Left renal pelvis (tissue), 4 donors: ENCODE data around the gene UGT8. TPM values are rescaled to one million over a fixed set of nuclear protein-coding genes. Genes with fewer than 3 reads are reported as not detected.
"Not testable (repeated sequence)": the region's sequence is repeated elsewhere in the genome, so short reads cannot be mapped to it uniquely, and the experiment has no call there.

ENCODE experiments used
- DNase-seq, 4 donors: peaks; one replicate each; pipeline ENCODE4 v3.0.0-alpha.2; 2013; ENCODE audit warnings: low read depth in 4 of 4, low spot score in 3 of 4
- polyA plus RNA-seq, 4 donors: library from polyadenylated mRNA; unstranded; fragments of 120-200 nt; gene quantifications; one replicate each; pipeline ENCODE4 v1.2.1, GENCODE V29; 2013; ENCODE audit not compliant: insufficient read length in 4 of 4

Gene UGT8
- 10 to 100 TPM in 3 of 4 donors, 1 to 10 TPM in 1; 3.0 to 69.5 (median 55.7) TPM for polyA plus RNA-seq

- peak in 2 of 4 donors; percentile 50 to 51 for DNase-seq
These were observed at the start of gene UGT8 for GRCh38 chr4:114598191-114599121. UGT8 (plus strand) TSS chr4:114598807; CDS start chr4:114622881, 24,074 bp downstream.

- no peak for DNase-seq
These were observed 49.0 kb upstream of the UGT8 start for GRCh38 chr4:114549638-114550037.

DNA sequence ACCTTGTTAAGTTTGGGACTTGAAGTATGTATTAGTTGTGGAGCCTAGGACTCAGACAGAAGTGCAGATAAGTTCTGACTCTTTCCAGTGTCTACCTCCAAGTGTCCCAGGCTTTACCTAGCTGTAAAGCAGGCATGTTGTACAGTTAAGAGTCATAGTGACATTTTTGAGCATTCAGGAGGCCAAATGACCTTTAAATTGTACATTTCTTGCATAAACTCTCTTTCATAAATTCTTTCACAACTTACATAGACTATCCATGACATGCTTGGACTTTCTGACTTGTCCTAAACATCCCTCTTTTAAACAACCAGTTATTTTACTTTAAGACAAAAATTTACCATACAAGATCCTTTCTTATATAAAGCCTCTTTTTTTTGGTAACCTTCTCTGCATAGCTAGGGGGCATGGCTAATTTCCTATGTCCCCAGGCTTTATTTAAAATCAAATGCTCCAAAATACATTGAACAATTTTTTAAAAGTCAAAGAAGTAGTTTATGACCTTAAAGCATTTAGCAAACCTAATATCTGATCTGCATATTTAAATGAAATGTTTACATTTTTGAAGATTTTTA, 40.1 kb upstream of the UGT8 start:
- no peak for DNase-seq

- DNase-seq: no peak
These were observed 37.0 kb upstream of the UGT8 start for GRCh38 chr4:114561590-114561989.

DNA sequence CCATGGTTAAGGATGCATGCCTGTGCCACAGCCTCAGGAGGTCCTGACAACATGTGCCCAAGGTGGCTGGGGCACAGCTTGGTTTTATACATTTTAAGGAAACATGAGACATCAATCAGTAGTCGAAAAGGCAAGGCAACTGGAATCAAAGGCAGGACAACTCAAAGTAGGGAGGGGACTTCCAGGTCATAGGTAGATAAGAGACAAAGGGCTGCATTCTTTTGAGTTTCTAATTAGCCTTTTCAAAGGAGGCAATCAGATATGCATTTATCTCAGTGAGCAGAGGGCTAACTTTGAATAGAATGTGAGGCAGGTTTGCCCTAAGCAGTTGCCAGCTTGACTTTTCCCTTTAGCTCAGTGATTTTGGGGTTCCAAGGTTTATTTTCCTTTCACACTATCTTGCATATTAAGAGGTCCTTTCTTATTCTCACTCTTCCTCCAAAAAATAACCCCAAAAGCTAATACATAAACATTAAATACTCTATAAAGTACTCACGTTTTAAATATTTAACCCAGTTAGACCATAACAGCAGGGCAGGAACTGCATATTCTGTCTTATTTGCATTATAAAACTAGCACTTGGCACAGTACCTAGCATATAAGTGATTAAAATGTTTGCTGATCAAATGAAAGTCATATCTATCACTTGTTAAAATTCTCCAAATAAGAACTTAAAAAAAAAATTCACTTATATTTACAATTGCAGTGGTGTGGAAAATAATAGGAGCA, 36.3 kb upstream of the UGT8 start:
- no peak for DNase-seq

GRCh38 chr4:114563536-114564315, 34.9 kb upstream of the UGT8 start:
- DNase-seq: no peak

- no peak for DNase-seq
These were observed 21.2 kb upstream of the UGT8 start for GRCh38 chr4:114577386-114577785.

DNA sequence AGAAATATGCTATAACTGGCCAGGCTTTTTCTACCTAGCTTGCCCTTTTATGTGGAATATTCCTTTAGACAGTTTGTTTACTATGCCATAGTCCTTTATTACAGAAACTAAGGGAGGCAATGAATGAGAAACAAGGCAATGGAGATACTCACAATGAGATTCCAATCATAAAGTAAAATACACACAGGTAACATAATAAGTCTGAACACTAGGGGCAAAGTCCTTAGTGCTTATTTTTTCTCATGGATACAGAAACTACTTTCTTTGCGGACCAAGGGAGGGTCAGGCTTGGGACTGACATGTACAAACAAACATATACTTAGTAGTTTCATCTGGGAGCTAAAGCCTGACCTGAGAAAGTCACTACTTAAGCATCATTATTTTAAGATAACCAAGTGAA, 16.0 kb upstream of the UGT8 start:
- no peak for DNase-seq

- no peak for DNase-seq
These were observed 10.3 kb upstream of the UGT8 start for GRCh38 chr4:114588305-114588704.

DNA sequence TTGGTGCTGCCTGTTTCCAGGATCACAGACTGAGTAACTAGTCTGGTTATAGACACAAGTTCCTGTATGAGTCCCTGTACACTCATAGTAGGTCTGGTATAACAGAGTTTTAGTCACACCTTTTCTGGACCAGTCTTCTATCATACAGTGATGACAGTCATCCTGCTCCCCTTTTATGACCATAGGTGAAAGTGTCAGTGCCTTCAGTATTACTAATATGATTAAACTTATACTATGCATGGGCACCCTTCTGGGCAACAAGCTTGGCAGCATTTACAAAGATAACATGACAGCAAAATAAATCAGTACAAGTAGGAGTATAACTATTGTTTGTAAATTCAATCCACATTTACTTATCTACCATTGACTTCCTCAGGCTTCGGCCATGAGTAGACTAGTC, 8.2 kb upstream of the UGT8 start:
- DNase-seq: not testable (repeated sequence)

DNA sequence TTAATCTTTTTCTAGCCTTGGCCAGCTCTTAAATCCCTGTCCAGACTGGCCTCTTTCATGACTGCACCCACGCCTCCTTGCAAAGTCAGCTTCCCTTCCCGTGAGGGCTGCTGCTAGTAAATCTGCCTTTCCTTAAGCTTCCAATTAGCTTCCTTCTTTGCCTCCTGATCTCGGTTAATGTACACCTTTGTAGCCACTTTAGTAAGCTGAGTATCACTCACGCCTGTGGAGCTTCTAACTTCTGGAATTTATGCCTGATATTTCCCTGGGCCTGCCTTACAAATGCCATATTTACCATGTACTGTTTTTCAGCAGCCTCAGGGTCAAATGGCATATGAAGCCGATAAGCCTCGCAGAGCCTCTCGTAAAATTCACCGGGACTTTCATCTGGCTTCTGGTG, 5.1 kb upstream of the UGT8 start:
- no peak for DNase-seq

GRCh38 chr4:114595207-114595606, 3.4 kb upstream of the UGT8 start:
- no peak for DNase-seq

DNA sequence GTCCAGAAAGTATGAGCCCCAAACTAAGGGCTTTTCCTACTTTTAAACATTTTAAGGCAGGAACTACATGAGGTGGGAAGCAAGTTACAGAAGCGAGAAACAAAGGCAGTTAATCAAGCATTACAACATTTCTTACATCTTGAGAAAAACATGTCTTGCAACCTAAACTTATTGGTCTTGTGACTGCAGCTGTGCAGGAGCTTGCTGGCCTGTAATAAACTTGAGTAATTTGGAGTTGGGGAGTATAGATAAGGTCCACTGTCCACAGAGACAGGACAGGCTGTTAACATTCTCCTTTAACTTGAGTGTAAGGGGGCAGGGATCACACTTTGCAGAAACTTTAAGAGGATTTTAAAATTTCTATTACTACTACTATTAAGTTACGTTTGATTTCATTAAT, 2.7 kb upstream of the UGT8 start:
- no peak for DNase-seq

DNA sequence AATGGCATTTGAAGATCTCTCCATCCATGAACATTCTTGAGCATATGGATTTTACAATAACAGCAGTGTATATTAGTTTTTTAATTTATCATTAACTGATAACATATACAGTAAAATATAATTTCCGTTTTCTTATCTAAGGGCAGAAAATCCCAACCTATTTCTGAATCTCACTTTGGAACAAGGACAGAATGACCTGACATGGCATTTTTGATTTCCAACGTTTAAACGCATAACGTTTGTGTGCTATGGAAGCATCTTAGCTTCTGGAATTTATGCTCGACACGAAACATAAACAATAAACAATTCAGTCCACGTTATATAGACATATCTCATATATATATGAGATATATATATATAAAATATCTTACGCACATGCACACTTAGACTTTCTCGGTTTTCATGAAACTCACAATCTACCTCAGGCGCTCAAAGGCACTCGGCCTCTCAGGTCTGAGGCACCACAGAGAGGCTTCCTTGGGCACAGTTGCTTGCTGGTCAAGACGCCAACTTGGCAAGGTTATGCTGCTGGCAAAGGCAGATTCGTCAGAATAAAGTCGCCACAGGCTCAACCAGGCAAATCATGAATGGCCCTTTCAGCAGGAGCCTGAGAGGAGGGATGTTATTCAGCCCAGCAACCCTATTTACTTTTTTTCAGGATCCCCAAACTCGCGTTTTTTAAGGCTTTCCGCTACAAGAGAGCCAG, 1.0 kb upstream of the UGT8 start:
- DNase-seq: no peak

- peak in 1 of 4 donors; percentile 28 for DNase-seq
These were observed 760 bp downstream of the UGT8 start for GRCh38 chr4:114599231-114599902.

DNA sequence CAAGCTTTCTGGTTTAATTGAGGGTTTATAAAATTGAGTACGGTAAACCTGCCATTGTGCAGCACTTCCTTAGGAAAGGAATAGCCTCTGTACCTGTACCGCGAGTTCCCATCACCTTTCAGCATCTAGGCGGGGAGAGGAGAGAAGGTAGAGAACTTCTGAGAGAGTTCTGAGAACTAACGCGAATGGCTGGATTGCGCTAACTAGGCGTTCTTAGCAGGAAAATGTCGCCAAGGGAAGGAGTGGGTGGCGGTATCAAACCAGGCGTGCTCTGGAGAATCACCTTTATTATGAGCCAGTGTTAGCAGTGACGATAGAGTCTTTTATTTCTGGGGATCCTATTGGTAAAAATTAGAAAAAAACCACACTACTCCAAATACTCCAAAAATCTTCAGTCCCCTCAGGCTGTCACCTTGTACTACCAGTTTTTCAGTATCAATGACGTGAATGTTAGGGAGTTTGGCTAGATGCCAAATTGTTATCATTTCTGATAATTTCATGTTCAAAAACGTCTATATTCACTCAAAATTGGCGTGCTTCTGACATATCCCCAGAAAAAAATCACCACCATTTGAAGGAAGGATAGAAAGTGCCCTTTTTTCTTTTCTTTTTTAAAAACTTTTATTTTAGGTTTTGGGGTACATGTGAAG, 1.4 kb downstream of the UGT8 start:
- DNase-seq: no peak

- no peak for DNase-seq
These were observed 2.1 kb downstream of the UGT8 start for GRCh38 chr4:114600672-114601071.

GRCh38 chr4:114601304-114602052, 2.9 kb downstream of the UGT8 start:
- no peak for DNase-seq
